Measurements from ENCODE around the gene KCNJ6. TPM values are rescaled to one million over a fixed set of nuclear protein-coding genes. Genes with fewer than 3 reads are reported as not detected.
A peak's percentile ranks its signal among the peaks of the same experiment; 100 is the strongest.

KCNJ6 gene
- total and polyA plus RNA-seq, 9 of the 15 experiments (the other 6 are each of a cell fraction or from before 2014, with no cell fraction given), result 0.06 to 0.21 (median 0.13) TPM; not detected in 1

GRCh38 chr21:37582590-37582989, 333.7 kb downstream of the KCNJ6 start (continued):
- TF ChIP-seq JUN (IDR thresholded peaks at IDR 0.05; ENCODE audit: borderline replicate concordance, low read depth, low read length) (0 out of 2 replicates have a peak, but pooled peaks have one; percentile 40), JUN (CRISPR knock-in tag; IDR thresholded peaks at IDR 0.05; ENCODE audit: borderline replicate concordance) (no peak), GMEB1 (CRISPR knock-in tag; IDR thresholded peaks at IDR 0.05) (no peak), MYC (IDR thresholded peaks at IDR 0.05; ENCODE audit: low read depth, low read length) (0 out of 2 replicates have a peak, but pooled peaks have one; percentile 18), MYC (CRISPR knock-in tag; IDR thresholded peaks at IDR 0.05; ENCODE audit: borderline replicate concordance, low read depth) (no peak), CEBPB (tag; IDR thresholded peaks at IDR 0.05) (peak; percentile 88), KAT8 (IDR thresholded peaks at IDR 0.05; ENCODE audit: low read depth) (no peak), ZNF277 (CRISPR knock-in tag; IDR thresholded peaks at IDR 0.05; ENCODE audit: borderline replicate concordance) (no peak), CREB3L1 (IDR thresholded peaks at IDR 0.05; ENCODE audit: borderline replicate concordance, low read depth) (no peak), ELF2 (CRISPR knock-in tag; IDR thresholded peaks at IDR 0.05) (no peak), CHAMP1 (IDR thresholded peaks at IDR 0.05) (no peak), SMC3 (conservative IDR thresholded peaks at IDR 0.05; ENCODE audit: insufficient read depth, low read depth, low read length) (peak; percentile 83), NKRF (IDR thresholded peaks at IDR 0.05; ENCODE audit: borderline replicate concordance) (no peak), ZNF184 (CRISPR knock-in tag; IDR thresholded peaks at IDR 0.05) (no peak), CREM (IDR thresholded peaks at IDR 0.05; ENCODE audit: low read depth) (0 out of 2 replicates have a peak, but pooled peaks have one; percentile 17), ZSCAN29 (IDR thresholded peaks at IDR 0.05) (no peak), RB1 (IDR thresholded peaks at IDR 0.05; ENCODE audit: low read depth) (no peak; the same call in 1 of the 2 replicates), FOXA3 (CRISPR knock-in tag; conservative IDR thresholded peaks at IDR 0.05 in 1 of 2, IDR thresholded peaks at IDR 0.05 in 1 of 2) (no peak), ZNF75A (CRISPR knock-in tag; IDR thresholded peaks at IDR 0.05) (no peak), KLF16 (IDR thresholded peaks at IDR 0.05) (0 out of 2 replicates have a peak, but pooled peaks have one; percentile 28), ZNF644 (tag; IDR thresholded peaks at IDR 0.05; ENCODE audit: low read depth) (no peak)

Measured in K562 (cell line).